MM.1S (cell line): ENCODE data around the gene DPP6.

Source experiments
- DNase-seq: peaks from one replicate; pipeline ENCODE4 v3.0.0-alpha.2; 2015
- H2AFZ ChIP-seq: fragments of 300-600 bp; sonication (generic); 2 replicates; pipeline ENCODE4 v1.6.0; 2016; ENCODE audit warnings: antibody characterized with exemption, low read length
- H3F3A ChIP-seq: fragments of 300-600 bp; sonication (generic); 2 replicates; pipeline ENCODE4 v1.6.1; 2016; ENCODE audit warnings: mild to moderate bottlenecking, antibody characterized with exemption, low read length, moderate library complexity, mixed read lengths; ENCODE audit not compliant: insufficient read depth
- H3K27ac ChIP-seq: fragments of 300-600 bp; sonication (generic); 2 replicates; pipeline ENCODE4 v1.5.1; 2016; ENCODE audit warnings: mild to moderate bottlenecking, low read length
- H3K27me3 ChIP-seq: fragments of 300-600 bp; sonication (generic); replicated peaks from 2 replicates; pipeline ENCODE4 v1.6.0; 2016; ENCODE audit warnings: low read length; ENCODE audit not compliant: insufficient read depth
- H3K36me3 ChIP-seq: fragments of 300-600 bp; sonication (generic); replicated peaks from 2 replicates; pipeline ENCODE4 v1.6.1; 2016; ENCODE audit warnings: mild to moderate bottlenecking, low read length, mixed read lengths; ENCODE audit not compliant: insufficient read depth
- H3K4me1 ChIP-seq: fragments of 300-600 bp; sonication (generic); 2 replicates; pipeline ENCODE4 v1.6.1; 2016; ENCODE audit warnings: low read length, mixed read lengths
- H3K4me2 ChIP-seq: fragments of 300-600 bp; sonication (generic); 2 replicates; pipeline ENCODE4 v1.6.0; 2016; ENCODE audit warnings: low read depth, low read length
- H3K4me3 ChIP-seq: fragments of 300-600 bp; sonication (generic); 2 replicates; pipeline ENCODE4 v1.5.1; 2016; ENCODE audit warnings: low read length, mixed read lengths
- H3K79me2 ChIP-seq: fragments of 300-600 bp; sonication (generic); 2 replicates; pipeline ENCODE4 v1.6.1; 2016; ENCODE audit warnings: mixed run types, low read length, mixed read lengths
- H3K9ac ChIP-seq: fragments of 300-600 bp; sonication (generic); 2 replicates; pipeline ENCODE4 v1.6.1; 2016; ENCODE audit warnings: low read length, mixed read lengths
- H3K9me2 ChIP-seq: fragments of 300-600 bp; sonication (generic); replicated peaks from 2 replicates; pipeline ENCODE4 v1.6.1; 2016; ENCODE audit warnings: mild to moderate bottlenecking, low read length, mixed read lengths; ENCODE audit not compliant: insufficient read depth
- H3K9me3 ChIP-seq: fragments of 300-600 bp; sonication (generic); replicated peaks from 2 replicates; pipeline ENCODE4 v1.6.1; 2016; ENCODE audit warnings: mild to moderate bottlenecking, low read length, mixed read lengths; ENCODE audit not compliant: insufficient read depth
- H4K20me1 ChIP-seq: fragments of 300-600 bp; sonication (generic); 2 replicates; pipeline ENCODE4 v1.6.1; 2016; ENCODE audit warnings: mild to moderate bottlenecking, low read length, moderate library complexity, mixed read lengths; ENCODE audit not compliant: insufficient read depth
- EZH2 ChIP-seq: fragments of 300-600 bp; sonication (generic); optimal IDR thresholded peaks from 2 replicates; pipeline ENCODE3; 2017; ENCODE audit warnings: low read depth, mild to moderate bottlenecking, antibody characterized with exemption, low read length, mixed read lengths
- EZH2phosphoT487 ChIP-seq: fragments of 300-600 bp; sonication (generic); IDR thresholded peaks from 2 replicates; pipeline ENCODE4 v1.6.1; 2018; ENCODE audit warnings: antibody characterized with exemption, low read length
- TF ChIP-seq, protein P1 (sequence below): fragments of 300-600 bp; sonication (generic); IDR thresholded peaks from 2 replicates; pipeline ENCODE4 v1.5.1; 2016; ENCODE audit warnings: antibody characterized with exemption, low read length, mixed read lengths

The DPP6 gene

DNA sequence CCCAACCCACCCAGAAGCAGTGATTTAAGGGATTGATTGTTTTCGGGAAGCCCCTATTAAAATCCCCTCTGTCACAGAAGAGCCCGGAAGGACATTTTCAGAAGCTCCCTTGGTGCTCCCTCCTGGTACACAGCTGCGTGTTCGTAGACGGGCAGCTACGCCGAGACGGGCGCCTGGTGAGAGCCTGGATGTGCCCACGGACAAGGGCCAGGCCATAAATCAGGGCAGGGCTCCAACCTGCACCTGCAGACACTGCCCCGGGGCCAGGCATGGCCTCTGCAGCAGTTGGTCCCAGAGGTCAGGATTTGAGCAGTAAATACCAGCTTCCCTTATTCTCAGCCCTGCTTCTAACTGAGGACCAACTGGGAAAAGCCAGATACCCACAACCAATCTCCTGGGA lies 843.9 kb downstream of the DPP6 start:
- H3K27ac ChIP-seq: no peak overlapping the region
- H3F3A ChIP-seq: no peaks in the 10 kb centered on the region
- H3K4me3 ChIP-seq: no peak overlapping the region
- no peaks in the 10 kb centered on the region for H3K36me3 ChIP-seq
- no peaks in the 10 kb centered on the region for H3K9me2 ChIP-seq
- no peaks in the 10 kb centered on the region for H4K20me1 ChIP-seq
- H3K9me3 ChIP-seq: no peaks in the 10 kb centered on the region
- H2AFZ ChIP-seq: no peak overlapping the region
- no peak overlapping the region for H3K9ac ChIP-seq
- no peak overlapping the region for H3K4me2 ChIP-seq
- TF ChIP-seq, protein P1, sequence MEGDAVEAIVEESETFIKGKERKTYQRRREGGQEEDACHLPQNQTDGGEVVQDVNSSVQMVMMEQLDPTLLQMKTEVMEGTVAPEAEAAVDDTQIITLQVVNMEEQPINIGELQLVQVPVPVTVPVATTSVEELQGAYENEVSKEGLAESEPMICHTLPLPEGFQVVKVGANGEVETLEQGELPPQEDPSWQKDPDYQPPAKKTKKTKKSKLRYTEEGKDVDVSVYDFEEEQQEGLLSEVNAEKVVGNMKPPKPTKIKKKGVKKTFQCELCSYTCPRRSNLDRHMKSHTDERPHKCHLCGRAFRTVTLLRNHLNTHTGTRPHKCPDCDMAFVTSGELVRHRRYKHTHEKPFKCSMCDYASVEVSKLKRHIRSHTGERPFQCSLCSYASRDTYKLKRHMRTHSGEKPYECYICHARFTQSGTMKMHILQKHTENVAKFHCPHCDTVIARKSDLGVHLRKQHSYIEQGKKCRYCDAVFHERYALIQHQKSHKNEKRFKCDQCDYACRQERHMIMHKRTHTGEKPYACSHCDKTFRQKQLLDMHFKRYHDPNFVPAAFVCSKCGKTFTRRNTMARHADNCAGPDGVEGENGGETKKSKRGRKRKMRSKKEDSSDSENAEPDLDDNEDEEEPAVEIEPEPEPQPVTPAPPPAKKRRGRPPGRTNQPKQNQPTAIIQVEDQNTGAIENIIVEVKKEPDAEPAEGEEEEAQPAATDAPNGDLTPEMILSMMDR: no peak
- no peak for DNase-seq
- peaks cover 49% of the 10 kb centered on the region for H3K27me3 ChIP-seq
- no peaks in the 10 kb centered on the region for H3K4me1 ChIP-seq
- no peaks in the 10 kb centered on the region for H3K79me2 ChIP-seq

DNA sequence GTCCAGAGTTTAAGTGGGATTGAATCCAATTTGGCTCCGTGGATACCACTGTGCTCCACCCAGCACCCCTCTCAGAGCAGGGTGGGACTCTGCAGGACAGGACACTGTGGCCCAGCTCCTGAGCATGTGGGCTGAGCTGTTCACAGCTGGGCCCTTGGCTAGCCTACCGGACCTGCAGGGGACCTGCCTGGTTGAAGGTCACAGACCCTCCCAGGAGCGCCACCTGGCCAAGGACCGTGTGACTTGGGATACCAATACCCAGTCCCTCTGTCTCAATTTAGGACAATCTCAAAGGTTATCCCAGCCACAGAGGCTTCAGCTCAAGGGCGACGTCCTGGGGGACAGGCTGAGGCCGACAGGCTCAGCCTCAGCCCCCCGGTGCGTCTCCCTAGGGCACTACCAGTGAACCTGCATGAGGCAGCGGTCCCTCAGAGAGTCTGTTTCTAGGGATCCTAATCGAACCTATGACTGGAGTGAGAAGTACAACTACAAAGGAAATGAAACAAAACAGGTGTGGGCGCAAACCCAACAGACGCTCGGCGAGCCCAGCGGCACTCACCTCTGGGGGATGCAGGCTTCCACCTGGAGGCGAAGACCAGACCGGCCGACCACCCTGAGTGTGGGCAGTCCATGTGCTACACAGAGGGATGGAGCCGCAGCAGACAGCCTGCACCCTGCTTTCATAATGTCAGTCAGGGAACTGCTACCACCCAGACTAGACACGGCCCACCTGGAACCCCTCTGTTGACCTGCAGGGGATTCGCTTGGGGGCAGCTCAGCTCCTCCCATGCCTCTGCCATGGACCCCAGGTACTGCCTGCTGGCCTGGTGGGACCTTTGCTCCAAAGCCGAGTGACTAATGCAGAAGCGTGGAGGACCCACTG lies 847.0 kb downstream of the DPP6 start:
- Histone ChIP-seq H3K27ac (no peak overlapping the region), H2AFZ (no peak overlapping the region), H3K79me2 (no peaks in the 10 kb centered on the region), H3K27me3 (peaks cover 48% of the 10 kb centered on the region), H3K9me2 (no peaks in the 10 kb centered on the region), H3K9me3 (no peaks in the 10 kb centered on the region), H3K4me3 (no peak overlapping the region), H4K20me1 (no peaks in the 10 kb centered on the region), H3K4me2 (no peak overlapping the region), H3F3A (no peaks in the 10 kb centered on the region), H3K4me1 (no peaks in the 10 kb centered on the region), H3K9ac (no peak overlapping the region), H3K36me3 (no peaks in the 10 kb centered on the region)
- TF ChIP-seq, protein P1: no peak
- TF ChIP-seq EZH2 (no peak), EZH2phosphoT487 (no peak)
- no peak for DNase-seq

DNA sequence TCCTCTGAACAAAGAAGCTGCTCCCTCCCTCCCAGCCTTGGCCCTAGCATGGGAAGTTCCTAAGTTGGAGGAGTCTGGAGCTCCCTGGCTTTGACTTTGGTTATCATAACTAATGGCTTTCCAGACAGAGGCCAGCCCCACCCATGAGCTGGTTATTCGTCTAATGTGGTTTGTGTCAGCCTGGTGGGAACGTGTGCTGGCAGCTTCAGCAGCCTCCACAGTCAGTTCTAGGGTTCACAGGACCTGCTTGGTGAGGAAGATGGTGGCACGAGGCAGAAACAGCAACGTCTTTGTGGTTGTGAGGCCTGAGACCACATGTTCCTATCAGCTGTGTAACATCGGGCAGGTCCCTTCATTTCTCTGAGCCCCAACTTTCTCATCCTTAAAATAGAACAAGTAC lies 847.7 kb downstream of the DPP6 start:
- Histone ChIP-seq H4K20me1 (no peaks in the 10 kb centered on the region), H3K4me1 (no peaks in the 10 kb centered on the region), H3K36me3 (no peaks in the 10 kb centered on the region), H3K79me2 (no peaks in the 10 kb centered on the region), H3K9ac (no peak overlapping the region), H3K4me3 (no peak overlapping the region), H3K4me2 (no peak overlapping the region), H3F3A (no peaks in the 10 kb centered on the region), H3K9me2 (no peaks in the 10 kb centered on the region), H3K27me3 (peaks cover 47% of the 10 kb centered on the region), H2AFZ (no peak overlapping the region), H3K9me3 (no peaks in the 10 kb centered on the region), H3K27ac (no peak overlapping the region)
- TF ChIP-seq, protein P1: no peak
- no peak for TF ChIP-seq EZH2
- TF ChIP-seq EZH2phosphoT487: no peak
- DNase-seq: no peak
